Ovary (tissue), 3 donors: ENCODE results near the gene COL11A2.

Experiments used
- CTCF ChIP-seq, 3 donors: fragments of 450-650 bp in 2 of 3; fragments of 200-600 bp in 1 of 3; IDR thresholded peaks; one replicate each; pipeline versions ENCODE4 v1.5.1 to v1.8.0; 2016 to 2022; ENCODE audit warnings: antibody characterized with exemption in 3 of 3, mild to moderate bottlenecking in 1 of 3
- POLR2A ChIP-seq: fragments of 450-650 bp; IDR thresholded peaks from one replicate; pipeline ENCODE4 v1.6.1; 2017; ENCODE audit warnings: antibody characterized with exemption, mild to moderate bottlenecking, moderate library complexity
- donor health status: DM: no; HTN: no; CAD: no.

GRCh38 chr6:33124525-33124901 lies 67.8 kb downstream of the COL11A2 start:
- TF ChIP-seq CTCF (IDR thresholded peaks at IDR 0.05) (no peak), POLR2A (no peak)
